Measurements from ENCODE around the gene EMC10.

- TF ChIP-seq CTCF (IDR thresholded peaks at IDR 0.05; ENCODE audit: poor library complexity) (no peak), EZH2 (IDR thresholded peaks at IDR 0.05; ENCODE audit: borderline replicate concordance) (no peak), EZH2phosphoT487 (IDR thresholded peaks at IDR 0.05; ENCODE audit: low read depth, severe bottlenecking, unreplicated experiment) (no peak)
Observed at GRCh38 chr19:50536662-50537305, 60.5 kb downstream of the EMC10 start.
